Colonic mucosa (tissue), 4 donors: ENCODE measurements around the gene LAGE3. TPM values are rescaled to one million over a fixed set of nuclear protein-coding genes. Genes with fewer than 3 reads are reported as not detected.

Source experiments
- DNase-seq: peaks from one replicate; pipeline ENCODE4 v3.0.0-alpha.2; 2020
- H3K27ac ChIP-seq: fragments of 200-600 bp; one replicate; pipeline ENCODE4 v1.8.0; 2021
- H3K27me3 ChIP-seq: fragments of 200-600 bp; one replicate; pipeline ENCODE4 v1.8.0; 2021
- H3K36me3 ChIP-seq: fragments of 200-600 bp; one replicate; pipeline ENCODE4 v1.8.0; 2021
- H3K4me1 ChIP-seq: fragments of 200-600 bp; one replicate; pipeline ENCODE4 v1.8.0; 2021; ENCODE audit warnings: mild to moderate bottlenecking
- H3K4me3 ChIP-seq: fragments of 200-600 bp; one replicate; pipeline ENCODE4 v1.8.0; 2021
- H3K9ac ChIP-seq, 2 donors: one replicate each; pipeline ENCODE4 v1.7.0; 2013; ENCODE audit warnings: control low read depth in 2 of 2, low read depth in 2 of 2, low read length in 2 of 2
- H3K9me3 ChIP-seq: fragments of 200-600 bp; one replicate; pipeline ENCODE4 v1.8.0; 2021
- intact Hi-C: fragments of 100-400 bp; cut with DNase I; formaldehyde crosslinking; loops from one replicate; pipeline ENCODE4 v1.14.1; 2022
- total RNA-seq, 2 donors: library from RNA; stranded (reverse); fragmentation: NEBNext Ultra II Directional in 1 of 2; extraction: Animal tissue kit (Norgen Biotek cat#: 25700) in 1 of 2; gene quantifications; one replicate each; pipeline ENCODE4 v1.2.1, GENCODE V29; 2021
- TF ChIP-seq, protein P1 (sequence below): fragments of 200-600 bp; IDR thresholded peaks from one replicate; pipeline ENCODE4 v1.8.0; 2022; ENCODE audit warnings: antibody characterized with exemption, mild to moderate bottlenecking
- donor health status: healthy.
- donor health status: DM: no; HTN: no; CAD: no.
- donor health status: DM: no; HTN: no; CAD: no.

Gene LAGE3
- total RNA-seq, 2 donors from 2014 or later = 10.0 to 35.3 TPM

DNA sequence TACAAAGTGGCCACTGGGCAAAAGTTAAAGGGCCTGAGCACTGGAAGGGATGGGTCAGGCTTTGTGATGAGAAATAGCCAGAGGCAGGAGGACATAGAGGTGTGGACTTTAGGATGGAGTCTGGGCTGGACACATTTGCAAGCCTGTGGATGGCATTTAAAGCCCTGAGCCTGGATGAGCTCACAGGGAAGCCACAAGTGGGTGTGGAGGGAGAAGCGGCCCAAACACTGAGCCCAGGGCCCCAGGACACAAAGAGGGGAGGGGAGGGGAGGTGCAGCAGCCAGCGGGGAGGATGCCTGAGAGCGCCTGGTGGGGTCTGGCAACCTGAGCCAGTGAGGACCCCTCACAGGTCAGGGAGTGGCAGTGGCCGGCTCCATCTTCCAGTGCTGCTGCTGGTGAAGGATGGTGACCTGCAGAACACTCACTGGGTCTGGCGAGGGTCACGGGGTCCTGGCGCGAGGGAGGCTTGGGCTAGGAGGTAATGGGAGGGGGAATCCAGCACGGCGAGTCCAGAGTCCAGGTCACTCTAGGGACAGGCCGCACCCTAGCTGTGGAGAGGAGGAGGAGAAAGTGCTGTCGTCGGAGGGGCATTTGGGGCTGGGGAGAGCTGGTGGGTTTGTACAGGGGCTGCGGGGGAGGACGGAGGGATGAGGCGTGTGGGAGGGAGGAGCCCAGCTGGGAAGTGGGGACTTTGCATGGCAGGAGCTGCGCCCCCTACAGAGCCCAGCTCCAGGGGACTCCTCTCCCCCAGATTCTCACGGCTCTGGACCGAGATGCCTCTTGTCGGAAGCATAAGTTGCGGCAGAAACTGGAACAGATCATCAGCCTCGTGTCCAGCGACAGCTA, 7.0 kb downstream of the LAGE3 start:
- no peaks in the 10 kb centered on the region for H3K4me1 ChIP-seq
- no peaks in the 10 kb centered on the region for H3K36me3 ChIP-seq
- H3K27me3 ChIP-seq = no peaks in the 10 kb centered on the region
- H3K9ac ChIP-seq = no peak overlapping the region
- TF ChIP-seq, protein P1, sequence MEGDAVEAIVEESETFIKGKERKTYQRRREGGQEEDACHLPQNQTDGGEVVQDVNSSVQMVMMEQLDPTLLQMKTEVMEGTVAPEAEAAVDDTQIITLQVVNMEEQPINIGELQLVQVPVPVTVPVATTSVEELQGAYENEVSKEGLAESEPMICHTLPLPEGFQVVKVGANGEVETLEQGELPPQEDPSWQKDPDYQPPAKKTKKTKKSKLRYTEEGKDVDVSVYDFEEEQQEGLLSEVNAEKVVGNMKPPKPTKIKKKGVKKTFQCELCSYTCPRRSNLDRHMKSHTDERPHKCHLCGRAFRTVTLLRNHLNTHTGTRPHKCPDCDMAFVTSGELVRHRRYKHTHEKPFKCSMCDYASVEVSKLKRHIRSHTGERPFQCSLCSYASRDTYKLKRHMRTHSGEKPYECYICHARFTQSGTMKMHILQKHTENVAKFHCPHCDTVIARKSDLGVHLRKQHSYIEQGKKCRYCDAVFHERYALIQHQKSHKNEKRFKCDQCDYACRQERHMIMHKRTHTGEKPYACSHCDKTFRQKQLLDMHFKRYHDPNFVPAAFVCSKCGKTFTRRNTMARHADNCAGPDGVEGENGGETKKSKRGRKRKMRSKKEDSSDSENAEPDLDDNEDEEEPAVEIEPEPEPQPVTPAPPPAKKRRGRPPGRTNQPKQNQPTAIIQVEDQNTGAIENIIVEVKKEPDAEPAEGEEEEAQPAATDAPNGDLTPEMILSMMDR = no peak
- DNase-seq = no peak
- no peak overlapping the region for H3K27ac ChIP-seq
- H3K4me3 ChIP-seq = no peak overlapping the region
- no peaks in the 10 kb centered on the region for H3K9me3 ChIP-seq
- intact Hi-C loops = no loop called here

DNA sequence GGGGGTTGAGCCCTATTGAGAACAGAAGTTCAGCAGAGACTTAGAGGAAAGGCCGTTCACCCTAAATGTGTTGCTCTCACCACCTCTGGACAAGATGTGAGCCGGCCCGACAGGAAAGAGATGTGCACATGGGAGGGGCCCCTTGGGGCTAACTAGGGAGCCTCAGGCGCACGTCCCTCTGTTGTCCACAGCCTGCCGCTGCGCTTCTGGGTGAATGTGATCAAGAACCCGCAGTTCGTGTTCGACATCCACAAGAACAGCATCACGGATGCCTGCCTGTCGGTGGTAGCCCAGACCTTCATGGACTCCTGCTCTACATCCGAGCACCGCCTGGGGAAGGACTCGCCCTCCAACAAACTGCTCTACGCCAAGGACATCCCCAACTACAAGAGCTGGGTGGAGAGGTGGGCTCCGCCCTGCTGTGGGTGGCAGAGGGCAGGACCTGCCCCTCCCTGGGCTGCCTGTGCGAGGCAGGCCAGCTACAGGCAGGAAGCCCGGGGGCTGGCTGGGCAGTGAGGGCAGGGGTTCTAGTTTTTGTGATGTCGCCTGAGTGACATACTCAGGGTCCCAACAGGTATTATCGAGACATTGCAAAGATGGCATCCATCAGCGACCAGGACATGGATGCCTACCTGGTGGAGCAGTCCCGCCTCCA, 8.0 kb downstream of the LAGE3 start:
- DNase-seq = no peak
- H3K9me3 ChIP-seq = no peaks in the 10 kb centered on the region
- H3K9ac ChIP-seq = no peak overlapping the region
- intact Hi-C loops = no loop called here
- TF ChIP-seq, protein P1 = no peak
- no peak overlapping the region for H3K27ac ChIP-seq
- H3K36me3 ChIP-seq = no peaks in the 10 kb centered on the region
- H3K27me3 ChIP-seq = no peaks in the 10 kb centered on the region
- H3K4me1 ChIP-seq = no peaks in the 10 kb centered on the region
- no peak overlapping the region for H3K4me3 ChIP-seq

- DNase-seq = no peak
- no peak overlapping the region for H3K27ac ChIP-seq
- H3K9ac ChIP-seq = no peak overlapping the region
- intact Hi-C loops = no loop called here
- no peak overlapping the region for H3K4me3 ChIP-seq
- H3K27me3 ChIP-seq = no peaks in the 10 kb centered on the region
- no peaks in the 10 kb centered on the region for H3K4me1 ChIP-seq
- no peaks in the 10 kb centered on the region for H3K36me3 ChIP-seq
- TF ChIP-seq, protein P1 = no peak
- no peaks in the 10 kb centered on the region for H3K9me3 ChIP-seq
Measured at GRCh38 chrX:154470434-154470833, 8.6 kb downstream of the LAGE3 start.

GRCh38 chrX:154469880-154470279, 9.2 kb downstream of the LAGE3 start:
- Histone ChIP-seq H3K27ac (no peak overlapping the region), H3K9ac (no peak overlapping the region), H3K4me1 (no peaks in the 10 kb centered on the region), H3K27me3 (no peaks in the 10 kb centered on the region), H3K36me3 (no peaks in the 10 kb centered on the region), H3K4me3 (no peak overlapping the region), H3K9me3 (no peaks in the 10 kb centered on the region)
- intact Hi-C loops = no loop called here
- TF ChIP-seq, protein P1 = no peak
- no peak for DNase-seq

DNA sequence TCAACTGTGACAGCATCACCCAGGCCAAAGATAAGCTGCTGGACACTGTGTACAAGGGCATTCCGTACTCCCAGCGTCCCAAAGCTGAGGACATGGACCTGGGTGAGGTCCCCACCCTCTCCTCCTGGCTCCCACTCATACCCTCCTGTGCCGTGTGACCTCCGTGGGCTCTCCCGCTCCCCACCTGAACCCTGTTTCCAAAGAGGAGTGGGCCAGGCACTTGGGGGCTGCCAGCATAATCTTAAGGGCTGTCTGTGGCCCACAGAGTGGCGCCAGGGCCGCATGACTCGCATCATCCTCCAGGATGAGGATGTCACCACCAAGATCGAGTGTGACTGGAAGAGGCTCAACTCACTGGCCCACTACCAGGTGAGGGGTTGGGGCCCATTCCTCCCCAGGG, 10.0 kb downstream of the LAGE3 start:
- Histone ChIP-seq H3K27ac (no peak overlapping the region), H3K36me3 (no peaks in the 10 kb centered on the region), H3K4me1 (no peaks in the 10 kb centered on the region), H3K9me3 (no peaks in the 10 kb centered on the region), H3K27me3 (no peaks in the 10 kb centered on the region), H3K9ac (no peak overlapping the region), H3K4me3 (no peak overlapping the region)
- no peak for DNase-seq
- TF ChIP-seq, protein P1 = no peak
- intact Hi-C loops = no loop called here
